ENCODE data around the gene ACADS. TPM values are rescaled to one million over a fixed set of nuclear protein-coding genes. Genes with fewer than 3 reads are reported as not detected.

The ACADS gene
- polyA plus RNA-seq, 2 of the 4 experiments (the other 2 are of a cell fraction) = 7.9 to 9.3 TPM

GRCh38 chr12:120686690-120687577 lies 38.7 kb upstream of the ACADS start, which contains the start of gene MLEC (continued):
- TF ChIP-seq HMGXB4 (CRISPR knock-in tag; IDR thresholded peaks at IDR 0.05; ENCODE audit: borderline replicate concordance) = no peak
- TF ChIP-seq CTCF (IDR thresholded peaks at IDR 0.05) = no peak
- TF ChIP-seq POLR2AphosphoS2 (conservative IDR thresholded peaks at IDR 0.05; ENCODE audit: low read length) = no peak
- TF ChIP-seq FOSL2 (IDR thresholded peaks at IDR 0.05) = no peak
- TF ChIP-seq FOSL2 (CRISPR knock-in tag; IDR thresholded peaks at IDR 0.05) = 0 out of 2 replicates have a peak, but pooled peaks have one; percentile 17
- TF ChIP-seq KDM1A (IDR thresholded peaks at IDR 0.05; ENCODE audit: low read depth) = no peak
- no peak for TF ChIP-seq CHD2 (IDR thresholded peaks at IDR 0.05; ENCODE audit: low read length, partially characterized antibody)
- peak; percentile 51; the same call in 1 of the 2 replicates for TF ChIP-seq HOXB5 (CRISPR knock-in tag; IDR thresholded peaks at IDR 0.05)
- TF ChIP-seq E2F6 (IDR thresholded peaks at IDR 0.05; ENCODE audit: borderline replicate concordance, low read depth) = peak; percentile 56; the same call in 1 of the 2 replicates
- TF ChIP-seq BHLHE40 (IDR thresholded peaks at IDR 0.05; ENCODE audit: low read depth, low read length) = no peak
- peak; percentile 40; the same call in 1 of the 2 replicates for TF ChIP-seq KDM5A (IDR thresholded peaks at IDR 0.05)
- 0 out of 2 replicates have a peak, but pooled peaks have one; percentile 23 for TF ChIP-seq RFX5 (IDR thresholded peaks at IDR 0.05)
- no peak for TF ChIP-seq FOXS1 (CRISPR knock-in tag; IDR thresholded peaks at IDR 0.05)
- peak; percentile 20; the same call in 1 of the 2 replicates for TF ChIP-seq SREBF2 (IDR thresholded peaks at IDR 0.05)
- TF ChIP-seq ATOH8 (CRISPR knock-in tag; IDR thresholded peaks at IDR 0.05; ENCODE audit: low read depth) = no peak
- TF ChIP-seq REST (IDR thresholded peaks at IDR 0.05) = no peak
- 0 out of 4 replicates have a peak, but pooled peaks of 1 of the 2 experiments have one; percentile 24 for TF ChIP-seq CEBPB (IDR thresholded peaks at IDR 0.05)
- TF ChIP-seq EHMT2 (IDR thresholded peaks at IDR 0.05; ENCODE audit: low read depth) = no peak
- TF ChIP-seq RCOR1 (IDR thresholded peaks at IDR 0.05; ENCODE audit: low read depth, low read length) = no peak
- TF ChIP-seq HES2 (IDR thresholded peaks at IDR 0.05) = no peak
- peak in 1 of 2 experiments; percentile 40; a peak in 3 of 5 replicates for TF ChIP-seq RAD21 (conservative IDR thresholded peaks at IDR 0.05 in 1 of 2, IDR thresholded peaks at IDR 0.05 in 1 of 2)
- TF ChIP-seq JUN (IDR thresholded peaks at IDR 0.05) = peak; percentile 24 to 73; a peak in 2 of 5 replicates
- TF ChIP-seq PBX3 (IDR thresholded peaks at IDR 0.05) = 0 out of 2 replicates have a peak, but pooled peaks have one; percentile 65
- TF ChIP-seq FOSB (CRISPR knock-in tag; IDR thresholded peaks at IDR 0.05) = no peak
- TF ChIP-seq MAFK (IDR thresholded peaks at IDR 0.05; ENCODE audit: partially characterized antibody) = no peak
- no peak for TF ChIP-seq NPAS2 (CRISPR knock-in tag; IDR thresholded peaks at IDR 0.05; ENCODE audit: borderline replicate concordance)
- no peak for TF ChIP-seq RNF2 (IDR thresholded peaks at IDR 0.05; ENCODE audit: borderline replicate concordance, low read depth)
- TF ChIP-seq USF2 (IDR thresholded peaks at IDR 0.05) = no peak

Data from A549 (cell line).